Measurements from ENCODE around the gene SLC26A11. TPM values are rescaled to one million over a fixed set of nuclear protein-coding genes. Genes with fewer than 3 reads are reported as not detected.

The SLC26A11 gene
- total and polyA plus RNA-seq, 2 donors from 2014 or later, result 11.3 to 24.5 TPM

- peak overlapping the region; percentile 39 to 91 (median 77) for H3K9ac ChIP-seq (ENCODE audit: low read length in 3 of 3)
- FAIRE-seq, result no peak
- H3K27ac ChIP-seq (ENCODE audit: low read depth in 2 of 2, low read length in 2 of 2), result peak overlapping the region; percentile 85 to 93
- H3K9me3 ChIP-seq (ENCODE audit: control insufficient read depth in 2 of 3, insufficient read depth in 1 of 3, low read length in 3 of 3), result no peaks in the 10 kb centered on the region
- peaks cover 0 to 7% (median 3%) of the 10 kb centered on the region in 3 donors for H3K36me3 ChIP-seq (ENCODE audit: control insufficient read depth in 2 of 3, insufficient read depth in 3 of 3, low read length in 3 of 3)
- intact Hi-C loops (cut with DNase I), result no loop called here
- peak in 1 of 5 donors; percentile 64 for DNase-seq
- peaks cover 0 to 14% (median 3%) of the 10 kb centered on the region in 3 donors for H3K4me1 ChIP-seq (ENCODE audit: control insufficient read depth in 2 of 3, insufficient read depth in 2 of 3, low read depth in 1 of 3, low read length in 3 of 3)
- TF ChIP-seq, protein P1, sequence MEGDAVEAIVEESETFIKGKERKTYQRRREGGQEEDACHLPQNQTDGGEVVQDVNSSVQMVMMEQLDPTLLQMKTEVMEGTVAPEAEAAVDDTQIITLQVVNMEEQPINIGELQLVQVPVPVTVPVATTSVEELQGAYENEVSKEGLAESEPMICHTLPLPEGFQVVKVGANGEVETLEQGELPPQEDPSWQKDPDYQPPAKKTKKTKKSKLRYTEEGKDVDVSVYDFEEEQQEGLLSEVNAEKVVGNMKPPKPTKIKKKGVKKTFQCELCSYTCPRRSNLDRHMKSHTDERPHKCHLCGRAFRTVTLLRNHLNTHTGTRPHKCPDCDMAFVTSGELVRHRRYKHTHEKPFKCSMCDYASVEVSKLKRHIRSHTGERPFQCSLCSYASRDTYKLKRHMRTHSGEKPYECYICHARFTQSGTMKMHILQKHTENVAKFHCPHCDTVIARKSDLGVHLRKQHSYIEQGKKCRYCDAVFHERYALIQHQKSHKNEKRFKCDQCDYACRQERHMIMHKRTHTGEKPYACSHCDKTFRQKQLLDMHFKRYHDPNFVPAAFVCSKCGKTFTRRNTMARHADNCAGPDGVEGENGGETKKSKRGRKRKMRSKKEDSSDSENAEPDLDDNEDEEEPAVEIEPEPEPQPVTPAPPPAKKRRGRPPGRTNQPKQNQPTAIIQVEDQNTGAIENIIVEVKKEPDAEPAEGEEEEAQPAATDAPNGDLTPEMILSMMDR (IDR thresholded peaks at IDR 0.05; ENCODE audit: borderline replicate concordance, extremely low read depth, insufficient read depth), result no peak
- no peaks in the 10 kb centered on the region for H3K27me3 ChIP-seq (ENCODE audit: control insufficient read depth, insufficient read depth, low read length)
- peak overlapping the region; percentile 50 to 77 (median 70) for H3K4me3 ChIP-seq (ENCODE audit: low read length in 3 of 3)
Observed at GRCh38 chr17:80219763-80220053, 519 bp upstream of the SLC26A11 start.

GRCh38 chr17:80220736-80221215, 549 bp downstream of the SLC26A11 start:
- H3K4me3 ChIP-seq (ENCODE audit: low read length in 3 of 3), result peak overlapping the region; percentile 2 to 70 (median 66)
- H3K9me3 ChIP-seq (ENCODE audit: control insufficient read depth in 2 of 3, insufficient read depth in 1 of 3, low read length in 3 of 3), result no peaks in the 10 kb centered on the region
- H3K36me3 ChIP-seq (ENCODE audit: control insufficient read depth in 2 of 3, insufficient read depth in 3 of 3, low read length in 3 of 3), result peaks cover 0 to 7% (median 3%) of the 10 kb centered on the region in 3 donors
- H3K27me3 ChIP-seq (ENCODE audit: control insufficient read depth, insufficient read depth, low read length), result no peaks in the 10 kb centered on the region
- peak overlapping the region in 1 of 2 donors; percentile 93 for H3K27ac ChIP-seq (ENCODE audit: low read depth in 2 of 2, low read length in 2 of 2)
- peaks cover 0 to 14% (median 3%) of the 10 kb centered on the region in 3 donors for H3K4me1 ChIP-seq (ENCODE audit: control insufficient read depth in 2 of 3, insufficient read depth in 2 of 3, low read depth in 1 of 3, low read length in 3 of 3)
- TF ChIP-seq, protein P1 (IDR thresholded peaks at IDR 0.05; ENCODE audit: borderline replicate concordance, extremely low read depth, insufficient read depth), result no peak
- intact Hi-C loops (cut with DNase I), result no loop called here
- DNase-seq (peak; percentile 43 to 78 (median 62)), FAIRE-seq (no peak)
- peak overlapping the region in 2 of 3 donors; percentile 55 to 58 for H3K9ac ChIP-seq (ENCODE audit: low read length in 3 of 3)

GRCh38 chr17:80221351-80222105, 1.3 kb downstream of the SLC26A11 start:
- Histone ChIP-seq H3K9me3 (ENCODE audit: control insufficient read depth in 2 of 3, insufficient read depth in 1 of 3, low read length in 3 of 3) (no peaks in the 10 kb centered on the region), H3K9ac (ENCODE audit: low read length in 3 of 3) (peak overlapping the region in 2 of 3 donors; percentile 55 to 58), H3K4me1 (ENCODE audit: control insufficient read depth in 2 of 3, insufficient read depth in 2 of 3, low read depth in 1 of 3, low read length in 3 of 3) (peaks cover 0 to 14% (median 3%) of the 10 kb centered on the region in 3 donors), H3K4me3 (ENCODE audit: low read length in 3 of 3) (peak overlapping the region; percentile 2 to 70 (median 66)), H3K27me3 (ENCODE audit: control insufficient read depth, insufficient read depth, low read length) (no peaks in the 10 kb centered on the region), H3K36me3 (ENCODE audit: control insufficient read depth in 2 of 3, insufficient read depth in 3 of 3, low read length in 3 of 3) (peaks cover 0 to 7% (median 3%) of the 10 kb centered on the region in 3 donors), H3K27ac (ENCODE audit: low read depth in 2 of 2, low read length in 2 of 2) (no peak overlapping the region)
- FAIRE-seq (no peak), DNase-seq (peak in 4 of 5 donors; percentile 6 to 70 (median 46))
- intact Hi-C loops (cut with DNase I), result no loop called here
- TF ChIP-seq, protein P1 (IDR thresholded peaks at IDR 0.05; ENCODE audit: borderline replicate concordance, extremely low read depth, insufficient read depth), result no peak

Data from kidney (tissue), 14 donors.